GM18505 (cell line): ENCODE data around the gene PXDC1.

ENCODE experiments used
- ATAC-seq: cut with Tn5 transposase; IDR thresholded peaks from one replicate; pipeline ENCODE4 v1.9.1; 2021; ENCODE audit not compliant: unreplicated experiment
- POLR2A ChIP-seq: IDR thresholded peaks from 4 replicates; pipeline ENCODE4 v1.6.1; 2011; ENCODE audit warnings: borderline replicate concordance; ENCODE audit not compliant: insufficient read depth, insufficient read length; ENCODE audit errors: extremely low read depth

Gene PXDC1

DNA sequence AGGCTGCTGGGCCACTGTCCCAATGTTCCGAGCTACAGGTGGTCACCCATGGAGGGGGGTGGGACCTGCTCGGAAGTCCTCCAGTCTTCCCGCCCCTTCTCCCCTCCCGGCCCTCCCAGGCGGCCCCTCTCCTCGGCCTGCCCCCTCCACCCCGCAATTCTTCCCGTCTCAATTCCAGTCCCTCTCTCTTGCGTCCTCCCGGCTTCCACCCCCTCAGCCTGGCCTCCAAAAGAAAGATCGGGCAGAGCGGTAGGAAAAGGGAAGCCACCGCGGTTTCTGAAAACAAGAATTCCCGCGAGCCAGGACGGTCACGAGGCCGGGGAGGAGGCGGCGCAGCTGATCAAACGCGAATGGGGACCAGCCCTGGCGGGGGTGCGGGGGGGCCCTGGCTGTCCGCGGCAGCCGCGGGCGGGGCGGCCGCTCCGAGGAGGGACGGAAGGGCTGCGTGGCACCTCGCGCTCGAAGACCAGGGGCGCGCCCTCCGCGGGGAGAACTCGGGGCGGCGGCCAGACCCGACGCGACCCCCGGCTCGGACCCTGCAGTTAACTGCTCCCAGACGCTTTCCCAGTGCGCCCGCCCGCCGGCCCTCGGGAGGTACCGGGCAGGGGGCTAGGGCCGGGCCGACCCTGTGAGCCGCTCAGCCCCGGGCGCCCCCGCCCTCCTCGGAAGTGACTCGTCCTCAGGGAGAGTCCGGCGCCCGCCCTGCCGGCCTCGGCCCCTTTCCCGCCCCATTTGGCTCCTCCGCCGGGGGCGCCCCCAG is 1.0 kb downstream of the PXDC1 start:
- TF ChIP-seq POLR2A = no peak
- no peak for ATAC-seq

DNA sequence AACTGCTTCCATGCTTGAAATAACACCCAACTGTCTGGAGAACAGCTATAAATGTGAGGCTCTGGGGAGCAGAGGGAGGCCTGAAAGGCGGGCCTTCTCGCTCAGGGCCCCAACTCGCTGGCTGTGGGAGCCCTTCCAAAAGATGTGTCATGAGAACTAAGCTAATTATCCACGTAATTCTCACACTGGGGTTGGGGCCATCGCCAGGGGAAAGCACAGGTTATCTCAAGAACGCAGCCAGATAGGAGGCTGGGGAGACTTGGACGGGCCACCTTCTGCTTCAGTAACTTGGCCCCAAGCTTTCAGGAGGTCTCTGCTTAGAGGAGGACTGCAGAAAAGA is 1.6 kb downstream of the PXDC1 start:
- no peak for ATAC-seq
- no peak for TF ChIP-seq POLR2A

DNA sequence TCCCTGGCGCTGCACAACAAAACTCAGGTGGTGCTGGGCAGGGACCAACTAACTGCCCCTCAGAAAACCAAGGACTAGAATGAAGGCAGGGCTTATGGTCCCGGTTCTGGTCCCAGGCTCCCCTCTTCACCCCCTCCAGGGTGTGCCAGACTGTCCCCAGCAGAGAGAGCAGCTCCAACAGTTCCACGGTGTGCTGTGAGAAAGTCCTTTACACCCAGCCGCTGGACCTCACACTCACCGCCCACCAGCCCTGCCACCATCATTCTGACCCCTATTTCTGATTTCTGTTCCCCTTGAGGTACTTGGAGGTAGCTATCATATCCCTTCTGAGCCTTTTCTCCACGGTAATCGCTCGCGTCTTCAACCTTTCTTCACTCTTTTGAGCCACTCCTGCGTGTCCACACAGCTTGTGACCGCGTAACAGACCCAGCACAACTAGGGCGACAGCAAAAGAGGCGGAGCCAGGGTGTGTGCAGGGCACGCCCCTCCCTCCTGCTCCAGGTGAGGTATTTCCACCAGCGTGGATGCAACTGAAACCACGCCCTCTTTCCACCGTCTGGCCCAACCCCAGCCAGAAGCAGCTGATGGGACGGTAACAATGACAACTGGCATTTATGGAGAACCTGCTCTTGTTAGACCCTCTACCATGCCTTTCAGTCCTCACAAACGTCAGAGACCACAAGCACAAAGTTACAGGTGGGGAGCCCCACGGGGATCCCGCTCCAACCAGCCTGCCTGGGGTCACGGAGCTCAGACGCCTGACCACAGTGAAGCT is 2.3 kb downstream of the PXDC1 start:
- no peak for ATAC-seq
- no peak for TF ChIP-seq POLR2A

DNA sequence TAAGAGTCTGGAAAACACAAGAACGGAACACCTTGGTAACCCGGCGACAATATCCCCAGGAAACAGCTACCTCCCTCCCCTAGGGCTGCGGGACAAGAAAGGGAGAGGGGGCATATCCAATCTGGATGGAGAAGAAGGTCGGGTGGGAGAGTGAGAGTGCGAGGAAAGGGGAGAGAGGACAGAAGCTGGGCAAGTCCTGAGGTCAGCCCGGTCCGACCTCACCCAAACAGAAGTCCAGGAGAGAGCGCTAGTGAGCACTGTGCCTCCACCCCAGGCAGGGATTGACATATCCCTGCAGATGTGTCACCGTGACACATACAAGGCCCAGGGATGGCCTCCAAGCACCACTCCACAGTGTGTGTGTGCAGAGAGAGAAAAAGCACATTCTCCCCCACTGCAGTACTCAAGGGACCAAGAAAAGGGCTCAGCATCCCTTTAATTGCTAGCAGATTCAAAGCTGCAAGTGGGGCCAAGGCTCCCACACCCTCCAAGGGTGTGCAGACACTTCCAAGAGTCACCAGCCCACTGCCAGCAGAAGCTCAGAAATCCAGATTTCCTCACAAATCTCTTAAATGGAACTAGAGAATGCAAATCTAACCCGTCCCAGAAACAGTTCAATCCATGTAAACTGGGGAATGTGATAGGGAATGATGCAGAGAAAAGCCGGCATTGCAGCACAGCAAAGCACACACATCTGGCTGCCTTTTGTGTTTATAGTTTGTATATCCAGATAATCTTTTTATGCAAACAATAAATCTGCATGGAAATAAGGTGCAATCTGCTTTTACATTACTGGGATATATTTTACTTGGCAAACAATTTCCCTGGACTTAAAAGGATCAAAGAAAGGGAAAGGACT is 3.1 kb downstream of the PXDC1 start:
- no peak for ATAC-seq
- TF ChIP-seq POLR2A = no peak

DNA sequence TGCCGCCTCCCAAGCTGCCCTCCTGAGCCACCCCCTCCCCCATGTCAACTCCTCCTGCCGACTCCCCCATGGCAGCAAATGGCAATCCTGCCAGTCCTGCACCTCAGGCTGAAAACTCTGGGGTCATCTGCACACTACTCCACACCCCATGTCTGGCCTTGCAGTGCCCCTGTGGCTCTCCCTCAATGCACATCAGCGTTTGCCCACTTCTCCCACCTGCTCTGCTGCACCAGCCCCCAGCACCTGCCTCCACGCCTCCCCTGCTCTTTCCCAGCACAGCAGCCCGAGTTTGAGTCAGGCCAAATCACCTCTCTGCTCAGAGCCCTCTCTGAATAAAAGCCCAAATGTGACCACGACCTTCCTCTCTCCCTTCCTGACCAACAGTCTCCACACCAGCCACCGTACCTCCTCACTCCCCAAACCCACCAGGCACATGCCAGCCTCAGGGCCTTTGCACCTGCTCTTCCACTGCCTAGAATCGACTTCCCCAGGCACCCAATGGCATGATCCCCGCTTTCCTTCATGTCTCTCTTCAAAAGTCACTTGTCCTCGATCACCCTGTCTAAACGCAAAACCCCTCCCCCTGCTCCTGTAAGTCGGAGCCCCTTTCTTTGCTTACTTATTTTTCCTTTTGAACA is 4.3 kb downstream of the PXDC1 start:
- TF ChIP-seq POLR2A = no peak
- ATAC-seq = no peak

DNA sequence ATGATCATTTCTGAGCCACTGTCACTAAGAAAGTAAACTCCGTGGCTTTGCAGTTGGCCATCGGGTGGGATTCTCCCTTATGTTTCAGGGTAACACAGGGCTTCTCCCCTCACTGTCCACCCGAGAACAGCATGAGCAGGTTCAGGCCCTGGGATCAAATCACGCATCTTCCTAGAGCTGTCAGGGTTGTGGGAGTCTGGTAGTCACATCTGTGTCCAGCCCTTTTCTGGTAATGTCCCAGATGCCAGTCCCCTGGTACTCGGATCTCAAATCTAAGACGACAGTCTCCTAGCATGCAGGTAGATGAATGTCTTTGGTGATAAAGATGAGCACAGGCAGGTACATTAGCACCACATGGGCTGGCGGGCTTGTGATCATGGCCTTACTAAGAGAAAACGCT is 4.8 kb downstream of the PXDC1 start:
- ATAC-seq = no peak
- no peak for TF ChIP-seq POLR2A

DNA sequence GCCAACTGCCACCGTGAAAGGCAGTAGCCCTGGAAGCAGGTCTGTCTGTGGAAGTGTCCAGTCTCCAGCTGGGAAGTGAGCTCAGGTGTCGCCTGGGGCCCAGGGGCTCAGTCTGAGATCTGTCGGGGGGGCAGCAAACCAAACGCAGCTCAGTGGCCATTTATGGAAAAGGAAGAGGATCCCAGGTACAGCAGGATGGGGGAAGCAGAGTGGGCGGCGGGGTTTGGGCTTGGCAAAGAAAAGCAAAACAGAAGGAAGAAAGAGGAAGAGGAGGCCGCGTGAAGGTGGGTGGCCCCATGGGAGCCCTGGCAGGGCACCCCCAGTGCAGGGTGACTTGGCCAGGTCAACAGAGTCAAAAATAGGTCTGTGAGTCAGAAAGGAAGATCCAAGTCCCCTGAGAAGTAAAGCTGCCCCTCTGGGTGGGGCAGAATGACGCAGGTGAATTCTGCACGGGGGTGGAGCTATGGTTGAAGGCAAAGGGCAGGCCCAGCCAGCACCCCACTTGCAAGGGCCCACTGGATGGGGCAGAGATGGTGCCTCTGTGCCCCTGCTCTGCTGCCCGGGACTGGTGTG is 5.3 kb downstream of the PXDC1 start:
- no peak for ATAC-seq

DNA sequence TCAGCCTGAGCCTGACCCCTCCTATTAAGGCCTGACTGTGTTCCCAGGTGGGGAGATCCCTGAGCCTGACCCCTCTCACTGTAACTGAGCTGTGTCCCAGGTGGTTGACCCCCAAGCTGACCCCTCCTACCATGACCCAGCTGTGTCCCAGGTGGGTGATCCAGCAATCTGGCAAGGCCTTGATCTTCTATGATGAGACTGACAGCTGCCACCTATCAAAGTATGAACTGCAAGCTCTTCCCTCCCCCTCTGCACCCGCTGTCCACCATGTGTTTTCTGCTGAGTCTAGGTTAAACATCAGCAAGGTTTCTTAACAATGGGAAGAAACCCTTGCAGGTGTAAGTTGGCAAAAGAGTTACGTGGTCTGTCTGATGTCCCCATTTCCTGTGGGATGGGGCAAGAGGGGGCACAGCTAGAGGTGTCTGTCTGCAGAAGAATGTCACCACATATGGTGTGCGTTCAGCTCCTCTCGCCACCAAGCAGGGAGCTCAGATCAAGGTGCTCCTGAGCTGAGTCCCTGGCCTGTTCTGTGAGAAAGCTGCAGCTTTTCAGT is 5.9 kb downstream of the PXDC1 start:
- no peak for TF ChIP-seq POLR2A
- ATAC-seq = no peak

More for the DNA sequence above, 5.3 kb downstream of the PXDC1 start:
- no peak for TF ChIP-seq POLR2A

DNA sequence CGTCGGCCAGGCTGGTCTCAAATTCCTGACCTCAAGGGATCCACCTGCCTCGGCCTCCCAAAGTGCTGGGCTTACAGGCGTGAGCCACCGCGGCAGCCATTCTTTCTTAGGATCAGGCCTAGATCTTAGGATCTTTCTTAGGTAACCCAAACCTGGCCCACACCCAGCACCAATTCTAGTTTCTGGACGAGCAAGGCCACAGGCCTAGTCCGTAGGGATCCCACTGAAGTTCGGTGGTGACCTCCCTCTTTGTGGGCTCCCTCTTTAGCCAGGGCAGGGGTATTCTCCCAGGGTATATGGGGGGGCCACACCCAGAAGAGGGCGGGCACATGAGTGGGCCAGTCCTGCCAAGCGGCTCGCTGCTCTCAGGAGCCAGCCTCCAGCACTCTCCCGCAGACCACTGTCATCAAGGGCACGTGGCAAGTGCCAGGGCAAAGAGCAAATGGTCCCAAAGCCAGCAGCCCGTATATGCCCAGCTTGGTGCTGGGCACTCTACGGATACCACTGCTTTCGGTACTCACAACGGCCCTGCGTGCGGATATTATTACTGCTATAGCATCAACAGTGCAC is 6.5 kb downstream of the PXDC1 start:
- ATAC-seq = no peak
- TF ChIP-seq POLR2A = no peak

DNA sequence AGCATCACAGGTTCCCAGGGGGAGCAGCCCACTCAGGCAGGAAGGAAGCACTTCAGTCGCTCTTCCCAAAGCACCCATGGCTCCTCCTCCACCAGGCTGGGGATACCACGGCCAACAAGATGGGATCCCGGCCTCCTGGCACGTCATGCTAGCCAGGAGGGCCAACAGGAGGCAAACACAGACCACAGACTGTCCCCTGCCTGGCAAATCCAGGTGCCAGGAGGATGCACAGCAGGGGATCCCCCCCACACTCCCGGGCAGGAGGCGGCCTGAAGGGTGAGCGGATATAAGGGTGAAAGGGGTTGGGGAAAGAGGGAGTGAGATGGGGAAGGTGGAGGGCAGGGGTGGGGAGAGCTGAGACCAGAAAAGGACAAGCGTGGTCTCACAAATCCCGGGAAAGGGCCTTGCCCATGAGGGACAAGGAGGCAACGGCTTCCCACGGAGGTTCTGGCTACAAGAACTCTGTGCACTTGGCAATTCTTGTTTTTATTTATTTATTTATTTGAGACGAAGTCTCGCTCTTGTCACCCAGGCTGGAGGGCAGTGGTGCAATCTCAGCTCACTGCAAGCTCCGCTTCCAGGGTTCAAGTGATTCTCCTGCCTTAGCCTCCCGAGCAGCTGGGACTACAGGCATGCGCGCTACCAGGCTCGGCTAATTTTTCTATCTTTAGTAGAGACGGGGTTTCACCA is 7.2 kb downstream of the PXDC1 start:
- no peak for TF ChIP-seq POLR2A
- no peak for ATAC-seq

DNA sequence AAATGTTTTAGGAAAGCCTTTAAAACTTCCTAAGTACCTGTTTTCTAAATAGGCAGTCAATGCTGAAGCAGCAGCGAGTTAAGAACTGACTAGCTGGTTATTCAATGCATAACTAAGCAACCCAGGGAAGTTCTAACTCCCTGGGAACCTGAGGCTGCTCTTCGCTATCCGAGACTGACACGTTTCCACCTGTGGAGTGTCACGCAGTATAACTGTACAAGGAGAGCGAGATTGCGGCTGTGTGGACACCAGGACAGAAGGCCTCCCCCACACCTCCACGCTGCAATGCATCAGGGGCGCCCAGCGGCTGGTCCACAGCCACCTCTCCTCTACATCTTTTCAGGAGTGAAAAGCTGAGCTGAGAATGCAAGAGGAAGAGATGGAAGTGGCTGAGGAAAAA is 8.0 kb downstream of the PXDC1 start:
- TF ChIP-seq POLR2A = no peak
- ATAC-seq = no peak
